ENCODE results near the gene SLC26A2.
A peak's percentile ranks its signal among the peaks of the same experiment; 100 is the strongest.
"Not testable (repeated sequence)": the region's sequence is repeated elsewhere in the genome, so short reads cannot be mapped to it uniquely, and the experiment has no call there.

SLC26A2 gene

DNA sequence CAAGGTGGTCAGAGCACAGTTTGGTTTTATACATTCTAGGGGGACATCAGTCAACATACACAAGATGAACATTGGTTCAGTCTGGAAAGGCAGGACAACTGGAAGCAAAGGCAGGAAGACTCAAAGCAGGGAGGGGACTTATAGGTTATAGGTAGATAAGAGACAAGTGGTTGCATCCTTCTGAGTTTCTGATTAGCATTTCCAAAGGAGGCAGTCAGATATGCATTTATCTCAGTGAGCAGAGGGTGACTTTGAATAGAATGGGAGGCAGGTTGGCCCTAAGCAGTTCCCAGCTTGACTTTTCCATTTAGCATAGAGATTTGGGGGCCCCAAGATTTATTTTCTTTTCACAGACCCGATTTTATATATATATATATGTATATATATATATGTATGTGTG, 67.5 kb downstream of the SLC26A2 start:
- not testable (repeated sequence) for H3K14ac ChIP-seq (ENCODE audit: low read length in 2 of 2); H3K27ac ChIP-seq (ENCODE audit: low read length, poor library complexity, severe bottlenecking); H3K4me2 ChIP-seq (ENCODE audit: low read length, poor library complexity, severe bottlenecking); H3K9me3 ChIP-seq (ENCODE audit: control insufficient read depth, low read length); H3K27me3 ChIP-seq (ENCODE audit: control insufficient read depth in 1 of 2, insufficient read depth in 1 of 2, low read length in 2 of 2); H3K4ac ChIP-seq (ENCODE audit: low read depth in 1 of 2, low read length in 2 of 2); H3K4me3 ChIP-seq (ENCODE audit: insufficient read depth in 1 of 2, low read depth in 1 of 2, low read length in 2 of 2); H2BK120ac ChIP-seq (ENCODE audit: low read depth, low read length); H4K8ac ChIP-seq (ENCODE audit: low read length); H3K4me1 ChIP-seq (ENCODE audit: control insufficient read depth, insufficient read depth, low read depth, low read length); H4K91ac ChIP-seq (ENCODE audit: low read length); H3K9ac ChIP-seq (ENCODE audit: low read length); H2AFZ ChIP-seq (ENCODE audit: low read depth, low read length); DNase-seq; H2BK15ac ChIP-seq (ENCODE audit: low read depth, poor library complexity, severe bottlenecking); H2BK12ac ChIP-seq (ENCODE audit: low read length in 2 of 2); H3K18ac ChIP-seq (ENCODE audit: low read depth in 1 of 2, low read length in 2 of 2); H3K23ac ChIP-seq (ENCODE audit: low read length in 2 of 2); H2BK5ac ChIP-seq (ENCODE audit: low read depth, low read length, poor library complexity, severe bottlenecking); H2AK5ac ChIP-seq (ENCODE audit: low read length, severe bottlenecking)
- WGBS = no CpG with 5 or more reads among the region's 1 CpG
- Histone ChIP-seq H3K36me3 (ENCODE audit: control insufficient read depth in 1 of 2, insufficient read depth in 2 of 2, low read depth in 1 of 2, low read length in 2 of 2) (peaks cover 36 to 95% of the 10 kb centered on the region in 2 experiments), H3K79me1 (replicated peaks; ENCODE audit: low read length, poor library complexity, severe bottlenecking) (peaks cover 19% of the 10 kb centered on the region)

DNA sequence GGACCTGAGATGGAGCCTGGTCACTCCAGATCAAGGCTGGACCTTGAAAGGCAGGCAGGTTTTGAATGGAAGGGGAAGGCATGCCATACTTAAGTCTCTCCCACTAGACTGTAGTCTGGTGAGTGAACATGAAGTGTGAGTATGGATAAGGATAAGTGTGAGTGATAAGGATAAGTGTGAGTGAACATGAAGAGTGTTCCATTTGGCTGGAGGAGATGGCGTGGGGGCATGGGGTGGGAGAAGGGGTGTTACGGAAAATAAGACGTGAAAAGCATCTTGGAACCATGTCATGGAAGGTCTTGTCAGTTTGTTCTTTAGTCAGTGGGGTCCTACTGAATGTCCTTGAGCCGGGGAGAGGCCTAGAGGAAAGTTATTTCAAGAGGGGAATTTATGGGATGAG, 72.8 kb downstream of the SLC26A2 start:
- no peak overlapping the region for H2BK5ac ChIP-seq (ENCODE audit: low read depth, low read length, poor library complexity, severe bottlenecking)
- no peak overlapping the region for H3K18ac ChIP-seq (ENCODE audit: low read depth in 1 of 2, low read length in 2 of 2)
- no peak overlapping the region for H3K4ac ChIP-seq (ENCODE audit: low read depth in 1 of 2, low read length in 2 of 2)
- no peaks in the 10 kb centered on the region for H3K9me3 ChIP-seq (ENCODE audit: control insufficient read depth, low read length)
- peaks cover 10% of the 10 kb centered on the region for H3K79me1 ChIP-seq (replicated peaks; ENCODE audit: low read length, poor library complexity, severe bottlenecking)
- H3K36me3 ChIP-seq (ENCODE audit: control insufficient read depth in 1 of 2, insufficient read depth in 2 of 2, low read depth in 1 of 2, low read length in 2 of 2) = peaks cover 27 to 90% of the 10 kb centered on the region in 2 experiments
- H3K23ac ChIP-seq (ENCODE audit: low read length in 2 of 2) = no peak overlapping the region
- H3K4me3 ChIP-seq (ENCODE audit: insufficient read depth in 1 of 2, low read depth in 1 of 2, low read length in 2 of 2) = no peak overlapping the region
- no peak overlapping the region for H2AK5ac ChIP-seq (ENCODE audit: low read length, severe bottlenecking)
- no peak overlapping the region for H2BK12ac ChIP-seq (ENCODE audit: low read length in 2 of 2)
- H3K27me3 ChIP-seq (ENCODE audit: control insufficient read depth in 1 of 2, insufficient read depth in 1 of 2, low read length in 2 of 2) = no peaks in the 10 kb centered on the region
- H3K14ac ChIP-seq (ENCODE audit: low read length in 2 of 2) = no peak overlapping the region
- no peak overlapping the region for H3K27ac ChIP-seq (ENCODE audit: low read length, poor library complexity, severe bottlenecking)
- H4K8ac ChIP-seq (ENCODE audit: low read length) = no peak overlapping the region
- DNase-seq = no peak
- H2BK15ac ChIP-seq (ENCODE audit: low read depth, poor library complexity, severe bottlenecking) = no peak overlapping the region
- no peak overlapping the region for H2BK120ac ChIP-seq (ENCODE audit: low read depth, low read length)
- peaks cover 5% of the 10 kb centered on the region for H3K4me1 ChIP-seq (ENCODE audit: control insufficient read depth, insufficient read depth, low read depth, low read length)
- 97% methylated on average over 4 of the region's 4 CpGs for WGBS
- no peak overlapping the region for H2AFZ ChIP-seq (ENCODE audit: low read depth, low read length)
- no peak overlapping the region for H4K91ac ChIP-seq (ENCODE audit: low read length)
- no peak overlapping the region for H3K4me2 ChIP-seq (ENCODE audit: low read length, poor library complexity, severe bottlenecking)
- H3K9ac ChIP-seq (ENCODE audit: low read length) = no peak overlapping the region

DNA sequence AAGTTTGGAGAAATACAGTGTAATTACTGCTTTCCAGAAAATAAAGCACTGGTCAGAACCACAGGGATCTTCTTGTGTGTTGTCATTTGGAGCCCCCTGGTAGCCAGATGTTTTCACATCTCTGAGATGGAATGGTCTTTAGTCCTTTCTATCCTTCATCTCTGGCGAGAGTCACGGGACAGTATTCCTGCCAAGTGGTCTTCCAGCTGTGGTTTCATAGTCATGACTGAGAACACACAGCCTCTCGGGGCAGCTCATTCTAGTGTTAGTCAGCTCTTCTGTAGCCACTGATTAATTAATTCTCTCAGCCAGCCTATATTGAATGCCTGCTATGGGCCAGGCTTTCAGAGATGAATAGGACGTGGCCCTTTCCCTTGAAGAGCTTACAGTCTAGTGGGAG, 74.1 kb downstream of the SLC26A2 start:
- H3K18ac ChIP-seq (ENCODE audit: low read depth in 1 of 2, low read length in 2 of 2) = no peak overlapping the region
- no peak overlapping the region for H4K91ac ChIP-seq (ENCODE audit: low read length)
- no peak overlapping the region for H4K8ac ChIP-seq (ENCODE audit: low read length)
- H2BK5ac ChIP-seq (ENCODE audit: low read depth, low read length, poor library complexity, severe bottlenecking) = no peak overlapping the region
- H2BK15ac ChIP-seq (ENCODE audit: low read depth, poor library complexity, severe bottlenecking) = no peak overlapping the region
- no peaks in the 10 kb centered on the region for H3K9me3 ChIP-seq (ENCODE audit: control insufficient read depth, low read length)
- H2AFZ ChIP-seq (ENCODE audit: low read depth, low read length) = no peak overlapping the region
- H2BK12ac ChIP-seq (ENCODE audit: low read length in 2 of 2) = no peak overlapping the region
- no peak overlapping the region for H2BK120ac ChIP-seq (ENCODE audit: low read depth, low read length)
- 68% methylated on average over 4 of the region's 4 CpGs for WGBS
- DNase-seq = peak; percentile 47
- peaks cover 27 to 88% of the 10 kb centered on the region in 2 experiments for H3K36me3 ChIP-seq (ENCODE audit: control insufficient read depth in 1 of 2, insufficient read depth in 2 of 2, low read depth in 1 of 2, low read length in 2 of 2)
- H3K27me3 ChIP-seq (ENCODE audit: control insufficient read depth in 1 of 2, insufficient read depth in 1 of 2, low read length in 2 of 2) = no peaks in the 10 kb centered on the region
- no peak overlapping the region for H3K4ac ChIP-seq (ENCODE audit: low read depth in 1 of 2, low read length in 2 of 2)
- no peak overlapping the region for H3K4me3 ChIP-seq (ENCODE audit: insufficient read depth in 1 of 2, low read depth in 1 of 2, low read length in 2 of 2)
- no peak overlapping the region for H3K23ac ChIP-seq (ENCODE audit: low read length in 2 of 2)
- peaks cover 5% of the 10 kb centered on the region for H3K4me1 ChIP-seq (ENCODE audit: control insufficient read depth, insufficient read depth, low read depth, low read length)
- H3K27ac ChIP-seq (ENCODE audit: low read length, poor library complexity, severe bottlenecking) = peak overlapping the region; percentile 78
- peak overlapping the region; percentile 41 for H3K9ac ChIP-seq (ENCODE audit: low read length)
- no peak overlapping the region for H3K4me2 ChIP-seq (ENCODE audit: low read length, poor library complexity, severe bottlenecking)
- no peak overlapping the region for H2AK5ac ChIP-seq (ENCODE audit: low read length, severe bottlenecking)
- H3K14ac ChIP-seq (ENCODE audit: low read length in 2 of 2) = no peak overlapping the region
- H3K79me1 ChIP-seq (replicated peaks; ENCODE audit: low read length, poor library complexity, severe bottlenecking) = peaks cover 15% of the 10 kb centered on the region

DNA sequence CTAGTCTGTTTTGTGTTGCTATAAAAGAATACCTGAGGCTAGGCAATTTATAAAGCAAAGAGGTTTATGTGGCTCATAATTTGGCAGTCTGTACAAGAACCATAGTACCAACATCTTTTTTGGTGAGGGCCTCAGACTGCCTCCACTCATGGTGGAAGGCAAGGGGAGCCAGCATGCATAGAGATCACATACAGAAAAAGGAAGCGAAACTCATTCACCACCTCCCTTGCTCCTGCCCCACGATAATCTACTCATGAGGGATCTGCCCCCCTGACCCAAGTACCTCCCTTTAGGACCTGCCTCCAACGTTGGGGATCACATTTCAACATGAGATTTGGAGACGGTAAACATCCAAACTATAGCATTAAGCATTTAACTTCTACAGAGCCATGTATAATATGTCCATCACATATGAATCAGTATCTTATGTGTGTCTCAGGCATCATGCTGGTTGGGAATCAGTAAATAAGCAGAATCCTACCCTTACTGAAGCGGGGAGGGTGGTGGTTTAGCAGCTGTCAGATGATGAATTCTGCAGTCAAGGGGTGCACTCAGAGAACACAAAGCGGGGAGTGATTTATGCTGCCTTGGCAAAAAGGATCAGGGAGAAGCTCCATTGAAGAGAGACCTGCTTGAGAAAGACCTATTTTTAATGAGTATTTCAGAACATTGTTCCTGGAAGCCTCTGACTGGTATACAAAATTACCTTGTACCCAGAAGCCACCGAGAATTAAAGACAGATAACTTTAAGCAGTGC, 74.8 kb downstream of the SLC26A2 start:
- 78% methylated on average over 5 of the region's 7 CpGs for WGBS
- H4K8ac ChIP-seq (ENCODE audit: low read length) = peak overlapping the region; percentile 30
- H3K4me1 ChIP-seq (ENCODE audit: control insufficient read depth, insufficient read depth, low read depth, low read length) = peaks cover 5% of the 10 kb centered on the region
- peak overlapping the region; percentile 34 for H2BK5ac ChIP-seq (ENCODE audit: low read depth, low read length, poor library complexity, severe bottlenecking)
- no peak overlapping the region for H3K9ac ChIP-seq (ENCODE audit: low read length)
- H3K4ac ChIP-seq (ENCODE audit: low read depth in 1 of 2, low read length in 2 of 2) = peak overlapping the region in 1 of 2 experiments; percentile 72
- H4K91ac ChIP-seq (ENCODE audit: low read length) = no peak overlapping the region
- H2BK15ac ChIP-seq (ENCODE audit: low read depth, poor library complexity, severe bottlenecking) = no peak overlapping the region
- H3K27me3 ChIP-seq (ENCODE audit: control insufficient read depth in 1 of 2, insufficient read depth in 1 of 2, low read length in 2 of 2) = no peaks in the 10 kb centered on the region
- no peak overlapping the region for H3K23ac ChIP-seq (ENCODE audit: low read length in 2 of 2)
- no peak for DNase-seq
- no peak overlapping the region for H3K14ac ChIP-seq (ENCODE audit: low read length in 2 of 2)
- H2AFZ ChIP-seq (ENCODE audit: low read depth, low read length) = no peak overlapping the region
- peak overlapping the region; percentile 98 for H2AK5ac ChIP-seq (ENCODE audit: low read length, severe bottlenecking)
- no peak overlapping the region for H2BK120ac ChIP-seq (ENCODE audit: low read depth, low read length)
- H3K4me2 ChIP-seq (ENCODE audit: low read length, poor library complexity, severe bottlenecking) = no peak overlapping the region
- H3K4me3 ChIP-seq (ENCODE audit: insufficient read depth in 1 of 2, low read depth in 1 of 2, low read length in 2 of 2) = no peak overlapping the region
- H3K9me3 ChIP-seq (ENCODE audit: control insufficient read depth, low read length) = no peaks in the 10 kb centered on the region
- H3K18ac ChIP-seq (ENCODE audit: low read depth in 1 of 2, low read length in 2 of 2) = no peak overlapping the region
- peaks cover 19% of the 10 kb centered on the region for H3K79me1 ChIP-seq (replicated peaks; ENCODE audit: low read length, poor library complexity, severe bottlenecking)
- H2BK12ac ChIP-seq (ENCODE audit: low read length in 2 of 2) = peak overlapping the region in 1 of 2 experiments; percentile 45
- peaks cover 27 to 88% of the 10 kb centered on the region in 2 experiments for H3K36me3 ChIP-seq (ENCODE audit: control insufficient read depth in 1 of 2, insufficient read depth in 2 of 2, low read depth in 1 of 2, low read length in 2 of 2)
- peak overlapping the region; percentile 78 for H3K27ac ChIP-seq (ENCODE audit: low read length, poor library complexity, severe bottlenecking)

Measured in mesenchymal stem cell (in vitro differentiated cells and primary cell).